Mesendoderm (in vitro differentiated cells): ENCODE results near the gene UBQLN3.

Experiments
- DNase-seq: peaks from one replicate; pipeline ENCODE4 v3.0.0; 2013
- H2AK5ac ChIP-seq: 2 replicates; pipeline ENCODE4 v1.6.1; 2013; ENCODE audit warnings: low read length, inconsistent platforms
- H2BK120ac ChIP-seq: 2 replicates; pipeline ENCODE4 v1.6.1; 2013; ENCODE audit warnings: low read depth, mild to moderate bottlenecking, low read length, moderate library complexity, mixed read lengths
- H2BK15ac ChIP-seq: replicated peaks from 2 replicates; pipeline ENCODE4 v1.6.1; 2013; ENCODE audit warnings: low read depth, mild to moderate bottlenecking, moderate library complexity
- H2BK5ac ChIP-seq: 2 replicates; pipeline ENCODE4 v1.6.1; 2013; ENCODE audit warnings: low read length, inconsistent platforms
- H3K18ac ChIP-seq: 2 replicates; pipeline ENCODE4 v1.6.1; 2013; ENCODE audit warnings: mild to moderate bottlenecking, low read length, mixed read lengths
- H3K23ac ChIP-seq: one replicate; pipeline ENCODE4 v1.6.1; 2013; ENCODE audit warnings: low read length
- H3K27ac ChIP-seq: 2 replicates; pipeline ENCODE4 v1.5.1; 2013; ENCODE audit warnings: low read depth, mild to moderate bottlenecking, inconsistent platforms, low read length, moderate library complexity
- H3K27me3 ChIP-seq: 2 replicates; pipeline ENCODE4 v1.6.1; 2013; ENCODE audit warnings: low read length, control low read depth, mild to moderate bottlenecking, inconsistent platforms; ENCODE audit not compliant: insufficient read depth, poor library complexity
- H3K36me3 ChIP-seq: 2 replicates; pipeline ENCODE4 v1.6.1; 2013; ENCODE audit warnings: low read length, inconsistent platforms; ENCODE audit not compliant: control insufficient read depth, insufficient read depth
- H3K4ac ChIP-seq: one replicate; pipeline ENCODE4 v1.6.1; 2013; ENCODE audit warnings: low read depth, mild to moderate bottlenecking, low read length, moderate library complexity
- H3K4me1 ChIP-seq: 2 replicates; pipeline ENCODE4 v1.6.1; 2013; ENCODE audit warnings: low read depth, low read length, inconsistent platforms; ENCODE audit not compliant: control insufficient read depth
- H3K4me2 ChIP-seq: 2 replicates; pipeline ENCODE4 v1.6.1; 2013; ENCODE audit warnings: low read length
- H3K4me3 ChIP-seq: 2 replicates; pipeline ENCODE4 v1.5.1; 2013; ENCODE audit warnings: mild to moderate bottlenecking, low read length
- H3K56ac ChIP-seq: one replicate; pipeline ENCODE4 v1.6.1; 2013; ENCODE audit warnings: low read length
- H3K79me1 ChIP-seq: 2 replicates; pipeline ENCODE4 v1.6.1; 2013; ENCODE audit warnings: low read length, inconsistent platforms
- H3K79me2 ChIP-seq: 2 replicates; pipeline ENCODE4 v1.6.1; 2013; ENCODE audit warnings: mild to moderate bottlenecking, low read length; ENCODE audit not compliant: control insufficient read depth, insufficient read depth
- H3K9ac ChIP-seq: 2 replicates; pipeline ENCODE4 v1.6.1; 2013; ENCODE audit warnings: low read length, inconsistent platforms
- H4K5ac ChIP-seq: one replicate; pipeline ENCODE4 v1.6.1; 2013; ENCODE audit warnings: low read length
- H4K8ac ChIP-seq: one replicate; pipeline ENCODE4 v1.6.1; 2013; ENCODE audit warnings: low read depth, mild to moderate bottlenecking, control low read depth, low read length, moderate library complexity
- WGBS: extraction: QIAGEN DNeasy Blood & Tissue Kit; methylation state at CpG from one replicate; pipeline ENCODE4 v1.1.7; 2013; ENCODE audit warnings: low lambda C conversion rate, missing lambda C conversion rate; ENCODE audit not compliant: insufficient coverage; ENCODE audit errors: extremely low coverage; 5-methylcytosine and 5-hydroxymethylcytosine counted together

Gene UBQLN3

DNA sequence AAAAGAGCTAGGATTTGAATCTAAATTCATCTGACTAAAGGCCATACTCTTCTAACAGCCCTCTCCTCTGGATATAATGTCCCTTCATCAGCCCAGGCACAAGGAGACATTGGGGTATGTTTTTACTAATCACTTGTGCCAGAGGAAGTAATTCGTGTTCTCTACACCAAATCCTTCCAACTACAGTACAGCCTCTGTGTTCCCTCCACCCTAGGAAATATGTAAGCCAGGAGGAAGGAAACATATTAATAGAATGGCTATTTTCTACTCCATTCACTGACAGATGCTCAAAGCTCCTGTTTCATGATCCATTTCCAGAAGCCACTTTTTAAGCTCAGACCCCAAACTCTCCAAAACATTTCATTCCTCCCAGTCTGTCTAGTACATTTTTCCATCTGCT, 18.7 kb upstream of the UBQLN3 start:
- Histone ChIP-seq H3K23ac (no peak overlapping the region), H3K4me1 (no peaks in the 10 kb centered on the region), H2AK5ac (no peak overlapping the region), H3K9ac (no peak overlapping the region), H3K79me2 (no peaks in the 10 kb centered on the region), H3K56ac (no peak overlapping the region), H4K8ac (no peak overlapping the region), H3K36me3 (no peaks in the 10 kb centered on the region), H2BK15ac (no peak overlapping the region), H2BK120ac (no peak overlapping the region), H3K4me3 (no peak overlapping the region), H2BK5ac (no peak overlapping the region), H3K4me2 (no peak overlapping the region), H3K27me3 (no peaks in the 10 kb centered on the region), H3K18ac (no peak overlapping the region), H4K5ac (no peak overlapping the region), H3K27ac (no peak overlapping the region), H3K4ac (no peak overlapping the region), H3K79me1 (no peaks in the 10 kb centered on the region)
- no peak for DNase-seq
- WGBS, result no CpG with 5 or more reads among the region's 1 CpG

DNA sequence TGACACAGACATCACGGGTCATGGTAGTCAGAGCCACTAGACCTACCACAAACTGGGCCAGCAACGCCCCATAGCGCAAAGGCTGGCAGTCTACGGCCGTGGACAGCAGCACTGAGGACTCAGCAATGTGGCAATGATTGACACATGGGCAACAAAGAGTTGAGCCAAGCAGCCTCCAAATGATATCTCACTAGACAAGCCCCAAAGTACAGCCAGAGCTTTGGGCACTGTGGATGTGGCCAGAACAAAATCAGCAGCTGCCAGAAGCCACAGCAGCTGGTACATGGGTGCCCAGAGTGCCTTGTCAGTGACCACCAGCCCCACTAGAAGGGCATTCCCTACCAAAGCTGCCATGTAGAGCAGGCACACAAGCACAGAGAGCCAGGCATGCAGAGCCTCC, 18.0 kb upstream of the UBQLN3 start:
- Histone ChIP-seq H3K56ac (no peak overlapping the region), H3K18ac (no peak overlapping the region), H2BK120ac (no peak overlapping the region), H3K4me1 (no peaks in the 10 kb centered on the region), H3K27me3 (no peaks in the 10 kb centered on the region), H4K5ac (no peak overlapping the region), H3K36me3 (no peaks in the 10 kb centered on the region), H3K4me3 (no peak overlapping the region), H4K8ac (no peak overlapping the region), H3K4ac (no peak overlapping the region), H3K4me2 (no peak overlapping the region), H2BK5ac (no peak overlapping the region), H3K27ac (no peak overlapping the region), H2AK5ac (no peak overlapping the region), H2BK15ac (no peak overlapping the region), H3K79me2 (no peaks in the 10 kb centered on the region), H3K23ac (no peak overlapping the region), H3K79me1 (no peaks in the 10 kb centered on the region), H3K9ac (no peak overlapping the region)
- WGBS, result no CpG with 5 or more reads among the region's 5 CpGs
- DNase-seq, result no peak

DNA sequence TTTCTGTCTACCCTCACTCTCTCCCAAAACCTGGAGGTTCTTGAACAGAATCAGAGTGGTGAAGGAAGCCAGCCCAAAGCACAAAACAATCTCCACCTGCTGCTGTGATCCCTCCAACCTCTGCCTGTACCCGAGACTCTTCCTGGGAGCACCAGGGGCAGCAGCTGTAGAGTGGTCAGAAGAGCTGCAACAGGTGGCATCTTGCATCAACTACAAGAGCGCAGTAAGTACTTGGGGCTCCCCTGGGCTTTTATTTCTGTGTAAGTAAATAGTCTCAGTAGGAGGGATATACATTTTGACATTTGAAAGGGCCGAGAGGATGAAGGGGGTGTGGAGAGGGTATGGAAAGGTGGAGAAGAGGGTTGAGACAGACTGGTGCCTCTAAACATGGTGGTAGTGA, 15.0 kb upstream of the UBQLN3 start:
- Histone ChIP-seq H4K5ac (no peak overlapping the region), H2BK5ac (no peak overlapping the region), H2AK5ac (no peak overlapping the region), H3K4me2 (no peak overlapping the region), H3K56ac (no peak overlapping the region), H3K36me3 (no peaks in the 10 kb centered on the region), H3K79me1 (no peaks in the 10 kb centered on the region), H2BK15ac (no peak overlapping the region), H3K79me2 (no peaks in the 10 kb centered on the region), H3K4me3 (no peak overlapping the region), H3K23ac (no peak overlapping the region), H3K27ac (no peak overlapping the region), H3K4me1 (no peaks in the 10 kb centered on the region), H3K9ac (no peak overlapping the region), H2BK120ac (no peak overlapping the region), H3K4ac (no peak overlapping the region), H3K18ac (no peak overlapping the region), H3K27me3 (no peaks in the 10 kb centered on the region), H4K8ac (no peak overlapping the region)
- DNase-seq, result no peak
- WGBS, result 100% methylated on average over 1 of the region's 3 CpGs

GRCh38 chr11:5522308-5522707, 12.6 kb upstream of the UBQLN3 start:
- H3K4ac ChIP-seq, result no peak overlapping the region
- H3K36me3 ChIP-seq, result no peaks in the 10 kb centered on the region
- no peak overlapping the region for H4K5ac ChIP-seq
- H3K9ac ChIP-seq, result no peak overlapping the region
- H2BK5ac ChIP-seq, result no peak overlapping the region
- no peak overlapping the region for H3K27ac ChIP-seq
- WGBS, result no CpG with 5 or more reads among the region's 2 CpGs
- no peak overlapping the region for H3K4me2 ChIP-seq
- H4K8ac ChIP-seq, result no peak overlapping the region
- no peak overlapping the region for H3K18ac ChIP-seq
- no peak overlapping the region for H3K56ac ChIP-seq
- H2BK15ac ChIP-seq, result no peak overlapping the region
- no peak overlapping the region for H2BK120ac ChIP-seq
- no peaks in the 10 kb centered on the region for H3K4me1 ChIP-seq
- no peak for DNase-seq
- no peaks in the 10 kb centered on the region for H3K79me2 ChIP-seq
- H3K4me3 ChIP-seq, result no peak overlapping the region
- H3K79me1 ChIP-seq, result no peaks in the 10 kb centered on the region
- H3K27me3 ChIP-seq, result no peaks in the 10 kb centered on the region
- H2AK5ac ChIP-seq, result no peak overlapping the region
- no peak overlapping the region for H3K23ac ChIP-seq

- Histone ChIP-seq H2BK120ac (no peak overlapping the region), H4K5ac (no peak overlapping the region), H3K36me3 (no peaks in the 10 kb centered on the region), H3K23ac (no peak overlapping the region), H4K8ac (no peak overlapping the region), H3K4ac (no peak overlapping the region), H2BK15ac (no peak overlapping the region), H3K4me3 (no peak overlapping the region), H3K4me1 (no peaks in the 10 kb centered on the region), H3K56ac (no peak overlapping the region), H3K4me2 (no peak overlapping the region), H3K9ac (no peak overlapping the region), H3K79me2 (no peaks in the 10 kb centered on the region), H2BK5ac (no peak overlapping the region), H3K27ac (no peak overlapping the region), H3K79me1 (no peaks in the 10 kb centered on the region), H3K27me3 (no peaks in the 10 kb centered on the region), H2AK5ac (no peak overlapping the region), H3K18ac (no peak overlapping the region)
- no CpG with 5 or more reads among the region's 4 CpGs for WGBS
- DNase-seq, result peak; percentile 3
These were observed 11.8 kb upstream of the UBQLN3 start for GRCh38 chr11:5521540-5521939.

DNA sequence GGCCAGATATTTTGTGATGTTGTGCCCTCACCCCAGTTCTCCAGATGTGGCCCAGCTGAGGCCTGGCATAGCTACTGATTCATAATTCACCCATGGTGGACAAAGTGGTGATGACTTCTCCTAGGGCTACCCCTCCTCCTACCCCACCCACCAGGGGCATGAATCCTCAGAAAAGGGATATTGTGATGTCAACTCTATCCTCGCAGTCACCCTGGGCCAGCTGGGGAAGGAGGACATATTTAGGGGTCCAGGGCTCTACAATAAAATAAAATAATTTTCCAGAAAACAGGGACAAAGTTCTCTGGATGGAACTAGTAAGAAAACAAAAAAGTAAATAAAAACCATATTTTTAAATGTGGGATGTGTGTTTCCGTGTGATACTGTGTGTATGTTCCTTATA, 6.8 kb upstream of the UBQLN3 start, which contains the start of gene UBQLNL:
UBQLNL (minus strand) TSS at position 101 of the 400 bp plus-strand sequence. CDS start 258 bp downstream, outside the sequence.
- H3K56ac ChIP-seq, result no peak within 1 kb of the TSS
- H3K4ac ChIP-seq, result no peak within 1 kb of the TSS
- no peak within 1 kb of the TSS for H2BK5ac ChIP-seq
- no peaks in the 10 kb centered on the region for H3K27me3 ChIP-seq
- no CpG with 5 or more reads among the region's 2 CpGs for WGBS
- no peak within 1 kb of the TSS for H2AK5ac ChIP-seq
- H3K9ac ChIP-seq, result no peak within 1 kb of the TSS
- no peak within 1 kb of the TSS for H4K8ac ChIP-seq
- no peak within 1 kb of the TSS for H2BK15ac ChIP-seq
- H3K4me1 ChIP-seq, result no peaks in the 10 kb centered on the region
- no peak within 1 kb of the TSS for H3K18ac ChIP-seq
- DNase-seq, result no peak
- H3K4me3 ChIP-seq, result no peak within 1 kb of the TSS
- no peak within 1 kb of the TSS for H4K5ac ChIP-seq
- H3K27ac ChIP-seq, result no peak within 1 kb of the TSS
- H3K4me2 ChIP-seq, result no peak within 1 kb of the TSS
- no peaks in the 10 kb centered on the region for H3K36me3 ChIP-seq
- H3K79me1 ChIP-seq, result no peaks in the 10 kb centered on the region
- H3K79me2 ChIP-seq, result no peaks in the 10 kb centered on the region
- H3K23ac ChIP-seq, result no peak within 1 kb of the TSS
- H2BK120ac ChIP-seq, result no peak within 1 kb of the TSS
